GM23338 (cell line): Measurements from ENCODE around the gene MRTFA. TPM values are rescaled to one million over a fixed set of nuclear protein-coding genes. Genes with fewer than 3 reads are reported as not detected.

ENCODE experiments used
- ATAC-seq: fragments of 200-7000 bp; cut with Tn5 transposase; 3 replicates; pipeline ENCODE4 v1.9.1; 2020
- DNase-seq: peaks from one replicate; pipeline ENCODE4 v3.0.0-alpha.2; 2015; ENCODE audit warnings: low spot score
- H2AFZ ChIP-seq: fragments of 200-600 bp; sonication (generic); 2 replicates; pipeline ENCODE4 v1.8.0; 2016; ENCODE audit warnings: antibody characterized with exemption, mild to moderate bottlenecking, moderate library complexity
- H3F3A ChIP-seq: fragments of 200-600 bp; sonication (generic); replicated peaks from 2 replicates; pipeline ENCODE4 v1.8.0; 2017; ENCODE audit warnings: antibody characterized with exemption, mixed run types, low read depth
- H3K27ac ChIP-seq: fragments of 200-600 bp; sonication (generic); 2 replicates; pipeline ENCODE4 v1.6.1; 2016; ENCODE audit warnings: low read depth
- H3K27me3 ChIP-seq: fragments of 200-600 bp; sonication (generic); 2 replicates; pipeline ENCODE4 v1.8.0; 2016; ENCODE audit warnings: mild to moderate bottlenecking, mixed run types, moderate library complexity; ENCODE audit not compliant: insufficient read depth
- H3K36me3 ChIP-seq: fragments of 200-600 bp; sonication (generic); 2 replicates; pipeline ENCODE4 v1.8.0; 2016; ENCODE audit warnings: mild to moderate bottlenecking; ENCODE audit not compliant: insufficient read depth
- H3K4me1 ChIP-seq: fragments of 200-600 bp; sonication (generic); 2 replicates; pipeline ENCODE4 v1.8.0; 2016; ENCODE audit warnings: mild to moderate bottlenecking, moderate library complexity; ENCODE audit not compliant: insufficient read depth
- H3K4me2 ChIP-seq: fragments of 200-600 bp; sonication (generic); 2 replicates; pipeline ENCODE4 v1.7.1; 2017; ENCODE audit warnings: mixed run types
- H3K4me3 ChIP-seq: fragments of 200-600 bp; sonication (generic); 2 replicates; pipeline ENCODE4 v1.6.1; 2016; ENCODE audit warnings: mixed run types
- H3K79me2 ChIP-seq: fragments of 200-600 bp; sonication (generic); replicated peaks from 2 replicates; pipeline ENCODE4 v1.8.0; 2017; ENCODE audit warnings: mild to moderate bottlenecking; ENCODE audit not compliant: insufficient read depth
- H3K9me2 ChIP-seq: fragments of 200-600 bp; sonication (generic); 2 replicates; pipeline ENCODE4 v1.8.0; 2017; ENCODE audit not compliant: insufficient read depth
- H4K20me1 ChIP-seq: fragments of 200-600 bp; sonication (generic); replicated peaks from 2 replicates; pipeline ENCODE4 v1.8.0; 2017; ENCODE audit warnings: mild to moderate bottlenecking; ENCODE audit not compliant: insufficient read depth
- H3K27ac Mint-ChIP-seq: 2 replicates; pipeline ENCODE4 v1.8.0; 2020; ENCODE audit warnings: inconsistent platforms, mild to moderate bottlenecking, moderate library complexity, mixed read lengths
- H3K27me3 Mint-ChIP-seq: 3 replicates; pipeline ENCODE4 v1.8.0; 2022; ENCODE audit warnings: low read depth, mild to moderate bottlenecking, moderate library complexity, mixed read lengths, inconsistent platforms; ENCODE audit not compliant: insufficient read depth, poor library complexity
- H3K36me3 Mint-ChIP-seq: 3 replicates; pipeline ENCODE4 v1.8.0; 2021; ENCODE audit warnings: low read depth, mild to moderate bottlenecking, inconsistent platforms, moderate library complexity, mixed read lengths
- H3K4me1 Mint-ChIP-seq: 3 replicates; pipeline ENCODE4 v1.8.0; 2020; ENCODE audit warnings: mild to moderate bottlenecking, inconsistent platforms, mixed read lengths
- H3K4me3 Mint-ChIP-seq: 3 replicates; pipeline ENCODE4 v1.8.0; 2021; ENCODE audit warnings: moderate library complexity, mild to moderate bottlenecking, inconsistent platforms, mixed read lengths
- H3K9me3 Mint-ChIP-seq: 3 replicates; pipeline ENCODE4 v1.8.0; 2020; ENCODE audit warnings: moderate library complexity, mild to moderate bottlenecking, inconsistent platforms, mixed read lengths
- CREB1 ChIP-seq: fragments of 250-450 bp; sonication (Bioruptor Pico); IDR thresholded peaks from 2 replicates; pipeline ENCODE4 v1.5.0; 2020; ENCODE audit warnings: low read depth, mild to moderate bottlenecking, moderate library complexity
- EZH2 ChIP-seq: fragments of 200-600 bp; sonication (generic); IDR thresholded peaks from one replicate; pipeline ENCODE4 v1.8.0; 2017; ENCODE audit warnings: antibody characterized with exemption, mild to moderate bottlenecking, low read depth; ENCODE audit not compliant: unreplicated experiment
- EZH2phosphoT487 ChIP-seq: fragments of 200-600 bp; sonication (generic); IDR thresholded peaks from one replicate; pipeline ENCODE4 v1.8.1; 2018; ENCODE audit warnings: antibody characterized with exemption; ENCODE audit not compliant: unreplicated experiment
- JUNB ChIP-seq: IDR thresholded peaks from one replicate; pipeline ENCODE4 v1.6.1; 2016; ENCODE audit warnings: antibody characterized with exemption; ENCODE audit not compliant: unreplicated experiment
- NANOG ChIP-seq: IDR thresholded peaks from 2 replicates; pipeline ENCODE4 v1.6.1; 2016; ENCODE audit warnings: antibody characterized with exemption, borderline replicate concordance
- POLR2AphosphoS5 ChIP-seq: IDR thresholded peaks from 2 replicates; pipeline ENCODE4 v1.6.1; 2016; ENCODE audit warnings: antibody characterized with exemption, low read depth
- STAT1 ChIP-seq: IDR thresholded peaks from one replicate; pipeline ENCODE4 v1.6.1; 2016; ENCODE audit warnings: antibody characterized with exemption; ENCODE audit not compliant: unreplicated experiment
- ZNF114 ChIP-seq: fragments of 250-450 bp; sonication (Bioruptor Pico); IDR thresholded peaks from 2 replicates; pipeline ENCODE4 v1.5.0; 2020; ENCODE audit warnings: mild to moderate bottlenecking, moderate library complexity
- ZNF331 ChIP-seq: fragments of 250-450 bp; sonication (Bioruptor Pico); IDR thresholded peaks from 2 replicates; pipeline ENCODE4 v1.5.0; 2020; ENCODE audit warnings: low read depth, mild to moderate bottlenecking, moderate library complexity
- polyA plus RNA-seq: library from polyadenylated mRNA; unstranded; fragments of >200 nt; fragmentation: Nextera tagmentation; extraction: Ambion mirVana; gene quantifications from 2 replicates; pipeline ENCODE4 v1.2.1, GENCODE V29; 2016
- total RNA-seq: library from RNA; depleted of rRNA; stranded (reverse); fragments of >200 nt; shearing (Covaris generic); gene quantifications from 2 replicates; pipeline ENCODE4 v1.2.3, GENCODE V29; 2014
- TF ChIP-seq, protein P1 (sequence below): IDR thresholded peaks from one replicate; pipeline ENCODE4 v1.6.1; 2018; ENCODE audit warnings: antibody characterized with exemption; ENCODE audit not compliant: unreplicated experiment
- TF ChIP-seq, protein P2 (sequence below): fragments of 250-450 bp; sonication (Bioruptor Pico); IDR thresholded peaks from 2 replicates; pipeline ENCODE4 v1.5.0; 2020; ENCODE audit warnings: mild to moderate bottlenecking, moderate library complexity
- TF ChIP-seq, protein P3 (sequence below), 2 experiments: fragments of 200-600 bp in 1 of 2; sonication (generic) in 1 of 2; conservative IDR thresholded peaks; 2 replicates each; pipeline versions ENCODE4 v1.5.1 to v1.6.1; 2016 to 2017; ENCODE audit warnings: antibody characterized with exemption in 2 of 2, low read depth in 2 of 2, mild to moderate bottlenecking in 2 of 2, moderate library complexity in 1 of 2
- TF ChIP-seq, protein P4 (sequence below): IDR thresholded peaks from 2 replicates; pipeline ENCODE4 v1.6.1; 2016; ENCODE audit warnings: antibody characterized with exemption

MRTFA gene
- total and polyA plus RNA-seq, 2 experiments from 2014 or later: 18.1 to 92.4 TPM

DNA sequence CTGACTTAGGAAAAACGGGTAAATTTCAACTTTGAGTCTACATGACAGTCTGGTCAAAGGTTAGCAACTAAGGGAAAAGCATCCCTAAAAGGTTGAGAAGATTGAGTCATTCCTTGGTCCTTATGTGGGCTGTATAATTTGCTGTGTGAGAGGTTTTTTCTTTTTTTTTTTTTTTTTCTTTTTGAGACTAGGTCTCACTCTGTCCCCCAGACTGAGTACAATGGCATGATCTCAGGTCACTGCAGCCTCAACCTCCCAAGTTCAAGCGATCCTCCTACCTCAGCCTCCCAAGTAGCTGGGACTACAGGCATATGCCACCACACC lies 101.4 kb downstream of the MRTFA start:
- Mint-ChIP-seq H3K36me3 (peaks cover 22% of the 10 kb centered on the region; the same call in 2 of the 3 replicates), H3K9me3 (peaks cover 24% of the 10 kb centered on the region), H3K27ac (peak overlapping the region; percentile 92), H3K27me3 (peaks cover 28% of the 10 kb centered on the region), H3K4me3 (0 out of 3 replicates have a peak overlapping the region, but pooled peaks have one; percentile 20), H3K4me1 (peaks cover 32% of the 10 kb centered on the region)
- Histone ChIP-seq H3F3A (peaks cover 8% of the 10 kb centered on the region), H3K9me2 (no peaks in the 10 kb centered on the region), H3K27me3 (no peaks in the 10 kb centered on the region), H2AFZ (no peak overlapping the region), H4K20me1 (no peaks in the 10 kb centered on the region), H3K36me3 (no peaks in the 10 kb centered on the region), H3K4me2 (peak overlapping the region; percentile 6), H3K4me1 (peaks cover 37% of the 10 kb centered on the region), H3K79me2 (peaks cover 33% of the 10 kb centered on the region), H3K4me3 (no peak overlapping the region), H3K27ac (peak overlapping the region; percentile 89)
- peak; percentile 14; the same call in 1 of the 3 replicates for ATAC-seq
- no peak for DNase-seq
- no peak for TF ChIP-seq JUNB
- no peak for TF ChIP-seq STAT1
- TF ChIP-seq, protein P1, sequence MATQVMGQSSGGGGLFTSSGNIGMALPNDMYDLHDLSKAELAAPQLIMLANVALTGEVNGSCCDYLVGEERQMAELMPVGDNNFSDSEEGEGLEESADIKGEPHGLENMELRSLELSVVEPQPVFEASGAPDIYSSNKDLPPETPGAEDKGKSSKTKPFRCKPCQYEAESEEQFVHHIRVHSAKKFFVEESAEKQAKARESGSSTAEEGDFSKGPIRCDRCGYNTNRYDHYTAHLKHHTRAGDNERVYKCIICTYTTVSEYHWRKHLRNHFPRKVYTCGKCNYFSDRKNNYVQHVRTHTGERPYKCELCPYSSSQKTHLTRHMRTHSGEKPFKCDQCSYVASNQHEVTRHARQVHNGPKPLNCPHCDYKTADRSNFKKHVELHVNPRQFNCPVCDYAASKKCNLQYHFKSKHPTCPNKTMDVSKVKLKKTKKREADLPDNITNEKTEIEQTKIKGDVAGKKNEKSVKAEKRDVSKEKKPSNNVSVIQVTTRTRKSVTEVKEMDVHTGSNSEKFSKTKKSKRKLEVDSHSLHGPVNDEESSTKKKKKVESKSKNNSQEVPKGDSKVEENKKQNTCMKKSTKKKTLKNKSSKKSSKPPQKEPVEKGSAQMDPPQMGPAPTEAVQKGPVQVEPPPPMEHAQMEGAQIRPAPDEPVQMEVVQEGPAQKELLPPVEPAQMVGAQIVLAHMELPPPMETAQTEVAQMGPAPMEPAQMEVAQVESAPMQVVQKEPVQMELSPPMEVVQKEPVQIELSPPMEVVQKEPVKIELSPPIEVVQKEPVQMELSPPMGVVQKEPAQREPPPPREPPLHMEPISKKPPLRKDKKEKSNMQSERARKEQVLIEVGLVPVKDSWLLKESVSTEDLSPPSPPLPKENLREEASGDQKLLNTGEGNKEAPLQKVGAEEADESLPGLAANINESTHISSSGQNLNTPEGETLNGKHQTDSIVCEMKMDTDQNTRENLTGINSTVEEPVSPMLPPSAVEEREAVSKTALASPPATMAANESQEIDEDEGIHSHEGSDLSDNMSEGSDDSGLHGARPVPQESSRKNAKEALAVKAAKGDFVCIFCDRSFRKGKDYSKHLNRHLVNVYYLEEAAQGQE: no peak
- no peak for TF ChIP-seq EZH2
- TF ChIP-seq, protein P2, sequence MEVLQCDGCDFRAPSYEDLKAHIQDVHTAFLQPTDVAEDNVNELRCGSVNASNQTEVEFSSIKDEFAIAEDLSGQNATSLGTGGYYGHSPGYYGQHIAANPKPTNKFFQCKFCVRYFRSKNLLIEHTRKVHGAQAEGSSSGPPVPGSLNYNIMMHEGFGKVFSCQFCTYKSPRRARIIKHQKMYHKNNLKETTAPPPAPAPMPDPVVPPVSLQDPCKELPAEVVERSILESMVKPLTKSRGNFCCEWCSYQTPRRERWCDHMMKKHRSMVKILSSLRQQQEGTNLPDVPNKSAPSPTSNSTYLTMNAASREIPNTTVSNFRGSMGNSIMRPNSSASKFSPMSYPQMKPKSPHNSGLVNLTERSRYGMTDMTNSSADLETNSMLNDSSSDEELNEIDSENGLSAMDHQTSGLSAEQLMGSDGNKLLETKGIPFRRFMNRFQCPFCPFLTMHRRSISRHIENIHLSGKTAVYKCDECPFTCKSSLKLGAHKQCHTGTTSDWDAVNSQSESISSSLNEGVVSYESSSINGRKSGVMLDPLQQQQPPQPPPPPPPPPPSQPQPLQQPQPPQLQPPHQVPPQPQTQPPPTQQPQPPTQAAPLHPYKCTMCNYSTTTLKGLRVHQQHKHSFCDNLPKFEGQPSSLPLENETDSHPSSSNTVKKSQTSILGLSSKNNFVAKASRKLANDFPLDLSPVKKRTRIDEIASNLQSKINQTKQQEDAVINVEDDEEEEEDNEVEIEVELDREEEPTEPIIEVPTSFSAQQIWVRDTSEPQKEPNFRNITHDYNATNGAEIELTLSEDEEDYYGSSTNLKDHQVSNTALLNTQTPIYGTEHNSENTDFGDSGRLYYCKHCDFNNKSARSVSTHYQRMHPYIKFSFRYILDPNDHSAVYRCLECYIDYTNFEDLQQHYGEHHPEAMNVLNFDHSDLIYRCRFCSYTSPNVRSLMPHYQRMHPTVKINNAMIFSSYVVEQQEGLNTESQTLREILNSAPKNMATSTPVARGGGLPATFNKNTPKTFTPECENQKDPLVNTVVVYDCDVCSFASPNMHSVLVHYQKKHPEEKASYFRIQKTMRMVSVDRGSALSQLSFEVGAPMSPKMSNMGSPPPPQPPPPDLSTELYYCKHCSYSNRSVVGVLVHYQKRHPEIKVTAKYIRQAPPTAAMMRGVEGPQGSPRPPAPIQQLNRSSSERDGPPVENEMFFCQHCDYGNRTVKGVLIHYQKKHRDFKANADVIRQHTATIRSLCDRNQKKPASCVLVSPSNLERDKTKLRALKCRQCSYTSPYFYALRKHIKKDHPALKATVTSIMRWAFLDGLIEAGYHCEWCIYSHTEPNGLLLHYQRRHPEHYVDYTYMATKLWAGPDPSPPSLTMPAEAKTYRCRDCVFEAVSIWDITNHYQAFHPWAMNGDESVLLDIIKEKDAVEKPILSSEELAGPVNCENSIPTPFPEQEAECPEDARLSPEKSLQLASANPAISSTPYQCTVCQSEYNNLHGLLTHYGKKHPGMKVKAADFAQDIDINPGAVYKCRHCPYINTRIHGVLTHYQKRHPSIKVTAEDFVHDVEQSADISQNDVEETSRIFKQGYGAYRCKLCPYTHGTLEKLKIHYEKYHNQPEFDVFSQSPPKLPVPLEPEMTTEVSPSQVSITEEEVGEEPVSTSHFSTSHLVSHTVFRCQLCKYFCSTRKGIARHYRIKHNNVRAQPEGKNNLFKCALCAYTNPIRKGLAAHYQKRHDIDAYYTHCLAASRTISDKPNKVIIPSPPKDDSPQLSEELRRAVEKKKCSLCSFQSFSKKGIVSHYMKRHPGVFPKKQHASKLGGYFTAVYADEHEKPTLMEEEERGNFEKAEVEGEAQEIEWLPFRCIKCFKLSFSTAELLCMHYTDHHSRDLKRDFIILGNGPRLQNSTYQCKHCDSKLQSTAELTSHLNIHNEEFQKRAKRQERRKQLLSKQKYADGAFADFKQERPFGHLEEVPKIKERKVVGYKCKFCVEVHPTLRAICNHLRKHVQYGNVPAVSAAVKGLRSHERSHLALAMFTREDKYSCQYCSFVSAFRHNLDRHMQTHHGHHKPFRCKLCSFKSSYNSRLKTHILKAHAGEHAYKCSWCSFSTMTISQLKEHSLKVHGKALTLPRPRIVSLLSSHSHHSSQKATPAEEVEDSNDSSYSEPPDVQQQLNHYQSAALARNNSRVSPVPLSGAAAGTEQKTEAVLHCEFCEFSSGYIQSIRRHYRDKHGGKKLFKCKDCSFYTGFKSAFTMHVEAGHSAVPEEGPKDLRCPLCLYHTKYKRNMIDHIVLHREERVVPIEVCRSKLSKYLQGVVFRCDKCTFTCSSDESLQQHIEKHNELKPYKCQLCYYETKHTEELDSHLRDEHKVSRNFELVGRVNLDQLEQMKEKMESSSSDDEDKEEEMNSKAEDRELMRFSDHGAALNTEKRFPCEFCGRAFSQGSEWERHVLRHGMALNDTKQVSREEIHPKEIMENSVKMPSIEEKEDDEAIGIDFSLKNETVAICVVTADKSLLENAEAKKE (CRISPR knock-in tag): no peak
- TF ChIP-seq, protein P3, sequence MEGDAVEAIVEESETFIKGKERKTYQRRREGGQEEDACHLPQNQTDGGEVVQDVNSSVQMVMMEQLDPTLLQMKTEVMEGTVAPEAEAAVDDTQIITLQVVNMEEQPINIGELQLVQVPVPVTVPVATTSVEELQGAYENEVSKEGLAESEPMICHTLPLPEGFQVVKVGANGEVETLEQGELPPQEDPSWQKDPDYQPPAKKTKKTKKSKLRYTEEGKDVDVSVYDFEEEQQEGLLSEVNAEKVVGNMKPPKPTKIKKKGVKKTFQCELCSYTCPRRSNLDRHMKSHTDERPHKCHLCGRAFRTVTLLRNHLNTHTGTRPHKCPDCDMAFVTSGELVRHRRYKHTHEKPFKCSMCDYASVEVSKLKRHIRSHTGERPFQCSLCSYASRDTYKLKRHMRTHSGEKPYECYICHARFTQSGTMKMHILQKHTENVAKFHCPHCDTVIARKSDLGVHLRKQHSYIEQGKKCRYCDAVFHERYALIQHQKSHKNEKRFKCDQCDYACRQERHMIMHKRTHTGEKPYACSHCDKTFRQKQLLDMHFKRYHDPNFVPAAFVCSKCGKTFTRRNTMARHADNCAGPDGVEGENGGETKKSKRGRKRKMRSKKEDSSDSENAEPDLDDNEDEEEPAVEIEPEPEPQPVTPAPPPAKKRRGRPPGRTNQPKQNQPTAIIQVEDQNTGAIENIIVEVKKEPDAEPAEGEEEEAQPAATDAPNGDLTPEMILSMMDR (conservative IDR thresholded peaks at IDR 0.05; ENCODE audit: low read depth in 2 of 2): no peak
- no peak for TF ChIP-seq CREB1
- no peak for TF ChIP-seq POLR2AphosphoS5
- TF ChIP-seq EZH2phosphoT487: no peak
- no peak for TF ChIP-seq ZNF331 (CRISPR knock-in tag)
- no peak for TF ChIP-seq ZNF114 (CRISPR knock-in tag)
- TF ChIP-seq, protein P4, sequence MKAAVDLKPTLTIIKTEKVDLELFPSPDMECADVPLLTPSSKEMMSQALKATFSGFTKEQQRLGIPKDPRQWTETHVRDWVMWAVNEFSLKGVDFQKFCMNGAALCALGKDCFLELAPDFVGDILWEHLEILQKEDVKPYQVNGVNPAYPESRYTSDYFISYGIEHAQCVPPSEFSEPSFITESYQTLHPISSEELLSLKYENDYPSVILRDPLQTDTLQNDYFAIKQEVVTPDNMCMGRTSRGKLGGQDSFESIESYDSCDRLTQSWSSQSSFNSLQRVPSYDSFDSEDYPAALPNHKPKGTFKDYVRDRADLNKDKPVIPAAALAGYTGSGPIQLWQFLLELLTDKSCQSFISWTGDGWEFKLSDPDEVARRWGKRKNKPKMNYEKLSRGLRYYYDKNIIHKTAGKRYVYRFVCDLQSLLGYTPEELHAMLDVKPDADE: no peak
- TF ChIP-seq NANOG: no peak
